GM23338 (cell line): Measurements from ENCODE around the gene ITCH.

Experiments used
- CREB1 ChIP-seq: fragments of 250-450 bp; sonication (Bioruptor Pico); IDR thresholded peaks from 2 replicates; pipeline ENCODE4 v1.5.0; 2020; ENCODE audit warnings: low read depth, mild to moderate bottlenecking, moderate library complexity
- POLR2AphosphoS5 ChIP-seq: IDR thresholded peaks from 2 replicates; pipeline ENCODE4 v1.6.1; 2016; ENCODE audit warnings: antibody characterized with exemption, low read depth

DNA sequence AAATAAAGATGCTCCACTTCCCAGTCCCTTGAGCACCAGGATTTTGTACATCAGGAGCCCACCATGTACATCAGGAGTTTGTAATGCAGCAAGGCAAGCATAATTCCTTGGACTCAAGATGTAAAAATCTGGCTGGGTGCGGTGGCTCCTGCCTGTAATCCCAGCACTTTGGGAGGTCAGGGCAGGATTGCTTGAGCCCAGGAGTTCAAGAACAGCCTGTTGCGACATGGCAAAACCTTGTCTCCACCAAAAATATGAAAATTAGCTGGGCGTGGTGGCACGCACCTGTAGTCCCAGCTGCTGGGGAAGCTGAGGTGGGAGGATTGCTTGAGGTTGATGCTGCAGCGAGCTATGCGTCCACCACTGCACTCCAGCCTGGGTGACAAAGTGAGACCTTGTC, 179.4 kb downstream of the ITCH start:
- TF ChIP-seq POLR2AphosphoS5, result no peak
- TF ChIP-seq CREB1 (CRISPR knock-in tag), result no peak
